Measurements from ENCODE around the gene ANGPTL3. TPM values are rescaled to one million over a fixed set of nuclear protein-coding genes. Genes with fewer than 3 reads are reported as not detected.

Gene ANGPTL3
- total and polyA plus RNA-seq, 2 donors (not counting 1 experiment from before 2014, with no cell fraction given): not detected

- Histone ChIP-seq H3K27me3 (replicated peaks in 1 of 4; ENCODE audit: control extremely low read depth in 1 of 4, control insufficient read depth in 3 of 4, insufficient read depth in 4 of 4, low read length in 3 of 4) (no peaks in the 10 kb centered on the region), H3K9me3 (ENCODE audit: control extremely low read depth in 1 of 3, control insufficient read depth in 2 of 3, insufficient read depth in 1 of 3, low read length in 2 of 3) (no peaks in the 10 kb centered on the region), H2AFZ (ENCODE audit: insufficient read depth, low read depth, low read length, poor library complexity, severe bottlenecking) (peak overlapping the region; percentile 40), H3K36me3 (replicated peaks in 1 of 2; ENCODE audit: control extremely low read depth in 1 of 2, control insufficient read depth in 1 of 2, extremely low read depth in 1 of 2, insufficient read depth in 2 of 2, low read length in 1 of 2) (no peaks in the 10 kb centered on the region), H3K79me2 (ENCODE audit: control insufficient read depth, insufficient read depth, low read length) (no peaks in the 10 kb centered on the region), H4K20me1 (ENCODE audit: control insufficient read depth, insufficient read depth, low read length, poor library complexity, severe bottlenecking) (no peaks in the 10 kb centered on the region), H3K4me3 (ENCODE audit: control extremely low read depth in 1 of 5, extremely low read depth in 1 of 5, insufficient read depth in 1 of 5, low read depth in 2 of 5, low read length in 4 of 5) (peak overlapping the region in 1 of 5 experiments; percentile 56), H3K27ac (ENCODE audit: low read length in 2 of 2) (no peak overlapping the region), H3K4me1 (ENCODE audit: control insufficient read depth in 2 of 2, insufficient read depth in 2 of 2, low read length in 2 of 2) (peaks cover 0 to 13% of the 10 kb centered on the region in 2 donors), H3K4me2 (replicated peaks; ENCODE audit: low read depth, low read length, poor library complexity, severe bottlenecking) (peak overlapping the region; percentile 51), H3K9ac (ENCODE audit: low read length) (peak overlapping the region; percentile 41)
- Mint-ChIP-seq H3K27ac (no peak overlapping the region), H3K4me3 (no peak overlapping the region), H3K4me1 (peaks cover 19% of the 10 kb centered on the region), H3K9me3 (ENCODE audit: insufficient read depth) (no peaks in the 10 kb centered on the region), H3K27me3 (no peaks in the 10 kb centered on the region)
- ChIA-PET CTCF (no interaction called here), POLR2A (no interaction called here)
- TF ChIP-seq CTCF (IDR thresholded peaks at IDR 0.05): no peak
- no peak for TF ChIP-seq EZH2 (IDR thresholded peaks at IDR 0.05; ENCODE audit: borderline replicate concordance, insufficient read depth, low read depth, low read length, poor library complexity, severe bottlenecking)
- intact Hi-C loops (cut with micrococcal nuclease): no loop called here
- no CpG with 5 or more reads among the region's 2 CpGs for WGBS (ENCODE audit: insufficient coverage)
- no peak for ATAC-seq (ENCODE audit: low read depth)
- no peak for DNase-seq
Observed at GRCh38 chr1:62612770-62613169, 15.4 kb downstream of the ANGPTL3 start.

DNA sequence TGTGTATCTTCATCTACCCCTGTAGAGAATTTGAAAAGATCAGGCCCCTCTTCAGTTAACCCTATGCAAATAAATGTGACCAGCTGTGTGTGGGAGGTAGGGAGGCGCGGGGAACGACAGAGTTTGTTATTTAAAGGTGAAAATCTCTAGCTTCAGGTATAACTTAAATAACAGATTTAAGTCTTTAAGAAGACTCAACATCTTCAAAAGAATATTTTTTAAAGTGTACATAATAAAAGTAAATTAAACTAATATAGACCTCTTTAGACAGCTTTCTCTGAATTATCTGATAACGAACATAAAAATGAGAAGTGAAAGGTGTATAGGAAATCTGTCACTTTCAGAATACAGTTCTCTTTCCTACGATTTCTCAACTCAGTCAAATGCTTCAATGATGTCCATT lies 16.0 kb downstream of the ANGPTL3 start:
- H3K9ac ChIP-seq (ENCODE audit: low read length): peak overlapping the region; percentile 41
- intact Hi-C loops (cut with micrococcal nuclease): no loop called here
- Mint-ChIP-seq H3K27me3 (no peaks in the 10 kb centered on the region), H3K4me3 (peak overlapping the region; percentile 72), H3K9me3 (ENCODE audit: insufficient read depth) (no peaks in the 10 kb centered on the region), H3K4me1 (peaks cover 19% of the 10 kb centered on the region), H3K27ac (no peak overlapping the region)
- no peak for TF ChIP-seq CTCF (IDR thresholded peaks at IDR 0.05)
- TF ChIP-seq EZH2 (IDR thresholded peaks at IDR 0.05; ENCODE audit: borderline replicate concordance, insufficient read depth, low read depth, low read length, poor library complexity, severe bottlenecking): no peak
- no peaks in the 10 kb centered on the region for H3K9me3 ChIP-seq (ENCODE audit: control extremely low read depth in 1 of 3, control insufficient read depth in 2 of 3, insufficient read depth in 1 of 3, low read length in 2 of 3)
- H3K4me3 ChIP-seq (ENCODE audit: control extremely low read depth in 1 of 5, extremely low read depth in 1 of 5, insufficient read depth in 1 of 5, low read depth in 2 of 5, low read length in 4 of 5): peak overlapping the region in 3 of 5 experiments; percentile 30 to 56 (median 41)
- no peak overlapping the region for H3K27ac ChIP-seq (ENCODE audit: low read length in 2 of 2)
- no peaks in the 10 kb centered on the region for H4K20me1 ChIP-seq (ENCODE audit: control insufficient read depth, insufficient read depth, low read length, poor library complexity, severe bottlenecking)
- DNase-seq: peak; percentile 33
- ChIA-PET CTCF (no interaction called here), POLR2A (no interaction called here)
- no peaks in the 10 kb centered on the region for H3K36me3 ChIP-seq (replicated peaks in 1 of 2; ENCODE audit: control extremely low read depth in 1 of 2, control insufficient read depth in 1 of 2, extremely low read depth in 1 of 2, insufficient read depth in 2 of 2, low read length in 1 of 2)
- WGBS (ENCODE audit: insufficient coverage): no CpG with 5 or more reads among the region's 5 CpGs
- H3K4me2 ChIP-seq (replicated peaks; ENCODE audit: low read depth, low read length, poor library complexity, severe bottlenecking): peak overlapping the region; percentile 51
- H3K4me1 ChIP-seq (ENCODE audit: control insufficient read depth in 2 of 2, insufficient read depth in 2 of 2, low read length in 2 of 2): peaks cover 0 to 13% of the 10 kb centered on the region in 2 donors
- no peaks in the 10 kb centered on the region for H3K27me3 ChIP-seq (replicated peaks in 1 of 4; ENCODE audit: control extremely low read depth in 1 of 4, control insufficient read depth in 3 of 4, insufficient read depth in 4 of 4, low read length in 3 of 4)
- ATAC-seq (ENCODE audit: low read depth): peak; percentile 74
- peak overlapping the region; percentile 40 for H2AFZ ChIP-seq (ENCODE audit: insufficient read depth, low read depth, low read length, poor library complexity, severe bottlenecking)
- no peaks in the 10 kb centered on the region for H3K79me2 ChIP-seq (ENCODE audit: control insufficient read depth, insufficient read depth, low read length)

Measured in B cell (primary cell).